Measurements from ENCODE around the gene CLIP4. TPM values are rescaled to one million over a fixed set of nuclear protein-coding genes. Genes with fewer than 3 reads are reported as not detected.

CLIP4 gene
- total and polyA plus RNA-seq, 10 of the 15 experiments (the other 5 are each of a cell fraction or from before 2014, with no cell fraction given) = 5.5 to 34.9 (median 16.8) TPM

DNA sequence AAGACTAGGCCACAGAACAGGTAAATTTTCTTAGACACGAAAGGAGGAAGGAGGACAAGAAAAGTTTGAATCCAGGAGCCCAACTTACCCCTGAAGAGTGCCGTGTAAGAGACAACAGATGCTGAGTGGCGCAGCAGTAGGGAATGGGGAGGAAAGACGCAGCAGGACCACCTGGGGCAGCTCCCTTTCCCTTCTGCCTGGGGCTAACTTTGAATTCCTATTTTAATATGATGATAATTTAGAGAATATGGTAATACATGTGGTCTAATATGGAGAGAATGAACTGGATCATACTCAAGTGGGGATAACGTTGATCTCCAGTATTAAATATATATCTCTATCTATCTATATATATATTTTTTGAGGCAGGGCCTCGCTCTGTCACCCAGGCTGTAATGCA lies 69.3 kb downstream of the CLIP4 start (continued):
- TF ChIP-seq NFXL1 (IDR thresholded peaks at IDR 0.05; ENCODE audit: borderline replicate concordance) (no peak), NR2F1 (conservative IDR thresholded peaks at IDR 0.05) (no peak), CEBPB (IDR thresholded peaks at IDR 0.05; ENCODE audit: borderline replicate concordance in 1 of 2, low read depth in 2 of 2, low read length in 2 of 2) (no peak), MXI1 (IDR thresholded peaks at IDR 0.05; ENCODE audit: low read depth, low read length) (no peak), ZBED1 (IDR thresholded peaks at IDR 0.05; ENCODE audit: borderline replicate concordance) (no peak), CHD4 (IDR thresholded peaks at IDR 0.05) (no peak), ETV6 (conservative IDR thresholded peaks at IDR 0.05 in 1 of 2, IDR thresholded peaks at IDR 0.05 in 1 of 2; ENCODE audit: borderline replicate concordance in 1 of 2, low read depth in 1 of 2) (no peak), BRCA1 (IDR thresholded peaks at IDR 0.05; ENCODE audit: low read depth, low read length) (no peak), BHLHE40 (IDR thresholded peaks at IDR 0.05; ENCODE audit: borderline replicate concordance in 1 of 2, low read depth in 2 of 2, low read length in 1 of 2) (no peak)
- TF ChIP-seq, protein P1, sequence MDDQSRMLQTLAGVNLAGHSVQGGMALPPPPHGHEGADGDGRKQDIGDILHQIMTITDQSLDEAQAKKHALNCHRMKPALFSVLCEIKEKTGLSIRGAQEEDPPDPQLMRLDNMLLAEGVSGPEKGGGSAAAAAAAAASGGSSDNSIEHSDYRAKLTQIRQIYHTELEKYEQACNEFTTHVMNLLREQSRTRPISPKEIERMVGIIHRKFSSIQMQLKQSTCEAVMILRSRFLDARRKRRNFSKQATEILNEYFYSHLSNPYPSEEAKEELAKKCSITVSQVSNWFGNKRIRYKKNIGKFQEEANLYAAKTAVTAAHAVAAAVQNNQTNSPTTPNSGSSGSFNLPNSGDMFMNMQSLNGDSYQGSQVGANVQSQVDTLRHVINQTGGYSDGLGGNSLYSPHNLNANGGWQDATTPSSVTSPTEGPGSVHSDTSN (IDR thresholded peaks at IDR 0.05; ENCODE audit: insufficient replicate concordance, low read depth, low read length) = no peak
- TF ChIP-seq, protein P2, sequence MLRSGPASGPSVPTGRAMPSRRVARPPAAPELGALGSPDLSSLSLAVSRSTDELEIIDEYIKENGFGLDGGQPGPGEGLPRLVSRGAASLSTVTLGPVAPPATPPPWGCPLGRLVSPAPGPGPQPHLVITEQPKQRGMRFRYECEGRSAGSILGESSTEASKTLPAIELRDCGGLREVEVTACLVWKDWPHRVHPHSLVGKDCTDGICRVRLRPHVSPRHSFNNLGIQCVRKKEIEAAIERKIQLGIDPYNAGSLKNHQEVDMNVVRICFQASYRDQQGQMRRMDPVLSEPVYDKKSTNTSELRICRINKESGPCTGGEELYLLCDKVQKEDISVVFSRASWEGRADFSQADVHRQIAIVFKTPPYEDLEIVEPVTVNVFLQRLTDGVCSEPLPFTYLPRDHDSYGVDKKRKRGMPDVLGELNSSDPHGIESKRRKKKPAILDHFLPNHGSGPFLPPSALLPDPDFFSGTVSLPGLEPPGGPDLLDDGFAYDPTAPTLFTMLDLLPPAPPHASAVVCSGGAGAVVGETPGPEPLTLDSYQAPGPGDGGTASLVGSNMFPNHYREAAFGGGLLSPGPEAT (IDR thresholded peaks at IDR 0.05; ENCODE audit: low read depth) = no peak

Measured in GM12878 (cell line).